ENCODE measurements around the gene CD44.

Gene CD44

GRCh38 chr11:35112056-35112845 is 26.7 kb upstream of the CD44 start:
- no peak for DNase-seq

GRCh38 chr11:35112846-35113105 is 26.2 kb upstream of the CD44 start:
- no peak for DNase-seq

GRCh38 chr11:35114906-35115687 is 23.9 kb upstream of the CD44 start:
- no peak for DNase-seq

GRCh38 chr11:35115688-35116030 is 23.3 kb upstream of the CD44 start:
- DNase-seq, result no peak

GRCh38 chr11:35116245-35116644 is 22.7 kb upstream of the CD44 start:
- DNase-seq, result no peak

- DNase-seq, result peak in 1 of 51 donors; percentile 4
These were observed 22.0 kb upstream of the CD44 start for GRCh38 chr11:35116762-35117640.

GRCh38 chr11:35118906-35119305 is 20.1 kb upstream of the CD44 start:
- no peak for DNase-seq

- DNase-seq, result no peak
These were observed 17.6 kb upstream of the CD44 start for GRCh38 chr11:35121326-35121865.

- no peak for DNase-seq
These were observed 16.7 kb upstream of the CD44 start for GRCh38 chr11:35122308-35122707.

GRCh38 chr11:35126000-35126878 is 12.7 kb upstream of the CD44 start:
- DNase-seq, result no peak

- no peak for DNase-seq
These were observed 11.9 kb upstream of the CD44 start for GRCh38 chr11:35126879-35127581.

GRCh38 chr11:35127619-35128018 is 11.4 kb upstream of the CD44 start:
- DNase-seq, result no peak

- no peak for DNase-seq
These were observed 7.9 kb upstream of the CD44 start for GRCh38 chr11:35131094-35131493.

GRCh38 chr11:35131886-35132285 is 7.1 kb upstream of the CD44 start:
- DNase-seq, result no peak

- DNase-seq, result no peak
These were observed 5.3 kb upstream of the CD44 start for GRCh38 chr11:35133656-35134055.

- DNase-seq, result no peak
These were observed 4.4 kb upstream of the CD44 start for GRCh38 chr11:35134403-35135148.

GRCh38 chr11:35135222-35135621 is 3.7 kb upstream of the CD44 start:
- DNase-seq, result no peak

GRCh38 chr11:35136311-35136710 is 2.7 kb upstream of the CD44 start:
- DNase-seq, result no peak

- no peak for DNase-seq
These were observed 913 bp upstream of the CD44 start for GRCh38 chr11:35138058-35138457.

- no peak for DNase-seq
These were observed 397 bp upstream of the CD44 start for GRCh38 chr11:35138606-35138942.
